ENCODE data around the gene CCDC201.

GRCh38 chr7:45812946-45813345 lies 59.9 kb downstream of the CCDC201 start:
- TF ChIP-seq CTCF (conservative IDR thresholded peaks at IDR 0.05 in 1 of 2, IDR thresholded peaks at IDR 0.05 in 1 of 2; ENCODE audit: extremely low read depth in 1 of 2, insufficient read depth in 1 of 2, low read depth in 1 of 2, low read length in 2 of 2) (no peak), EZH2 (IDR thresholded peaks at IDR 0.05; ENCODE audit: borderline replicate concordance, low read length) (no peak)
